Ovary (tissue), 9 donors: ENCODE data around the gene B3GNT5. TPM values are rescaled to one million over a fixed set of nuclear protein-coding genes. Genes with fewer than 3 reads are reported as not detected.

Experiments used
- DNase-seq, 5 donors: peaks; one replicate each; pipeline ENCODE4 v3.0.0-alpha.2; 2019 to 2020
- H3K27ac ChIP-seq, 2 donors: fragments of 200-600 bp; one replicate each; pipeline versions ENCODE4 v1.5.1 to v1.8.0; 2019 to 2022
- H3K27me3 ChIP-seq: fragments of 200-600 bp; one replicate; pipeline ENCODE4 v1.8.0; 2022
- H3K36me3 ChIP-seq: fragments of 200-600 bp; sonication (generic); one replicate; pipeline ENCODE4 v1.5.1; 2019
- H3K4me1 ChIP-seq: one replicate; pipeline ENCODE4 v1.8.1; 2013; ENCODE audit warnings: mild to moderate bottlenecking, moderate library complexity; ENCODE audit not compliant: insufficient read depth
- H3K4me3 ChIP-seq: fragments of 200-600 bp; sonication (generic); one replicate; pipeline ENCODE4 v1.5.1; 2017
- H3K9me3 ChIP-seq, 2 donors: fragments of 200-600 bp in 1 of 2; sonication (generic) in 1 of 2; one replicate each; pipeline versions ENCODE4 v1.5.1 to v1.8.1; 2013 to 2019; ENCODE audit warnings: mild to moderate bottlenecking in 1 of 2, moderate library complexity in 1 of 2
- CTCF ChIP-seq, 3 donors: fragments of 450-650 bp in 2 of 3; fragments of 200-600 bp in 1 of 3; IDR thresholded peaks; one replicate each; pipeline versions ENCODE4 v1.5.1 to v1.8.0; 2016 to 2022; ENCODE audit warnings: antibody characterized with exemption in 3 of 3, mild to moderate bottlenecking in 1 of 3
- EP300 ChIP-seq: sonication (generic); formaldehyde crosslinking; IDR thresholded peaks from one replicate; pipeline ENCODE4 v1.6.1; 2017; ENCODE audit warnings: antibody characterized with exemption
- POLR2A ChIP-seq: fragments of 450-650 bp; IDR thresholded peaks from one replicate; pipeline ENCODE4 v1.6.1; 2017; ENCODE audit warnings: antibody characterized with exemption, mild to moderate bottlenecking, moderate library complexity
- WGBS, 3 donors: extraction: QIAGEN DNeasy Blood & Tissue Kit in 1 of 3; methylation state at CpG; one replicate each; pipeline versions ENCODE4 v1.1.5 to v1.1.7; 2013 to 2017; 5-methylcytosine and 5-hydroxymethylcytosine counted together
- intact Hi-C, 4 donors: fragments of 100-400 bp; cut with DNase I; formaldehyde crosslinking; loops; one replicate each; pipeline versions ENCODE4 v1.11.0 to v1.15.1; 2022 to 2023
- polyA plus RNA-seq, 2 donors: library from polyadenylated mRNA; stranded (reverse); fragments of 200-250 nt in 1 of 2; fragments of 350-450 nt in 1 of 2; fragmentation: Illumina TruSeq in 1 of 2; extraction: RNeasy Lipid Tissue Mini Kit (QIAGEN cat#74804) in 1 of 2; gene quantifications; one replicate each; pipeline ENCODE4 v1.2.3, GENCODE V29; 2013 to 2014
- total RNA-seq, 7 donors: library from RNA; depleted of rRNA in 2 of 7; stranded (reverse); fragments of >200 nt in 2 of 7; fragmentation: NEBNext Ultra II Directional in 3 of 7; extraction: Animal tissue kit (Norgen Biotek cat#: 25700) in 3 of 7; gene quantifications; one replicate each; pipeline versions ENCODE4 v1.1.0 to v1.2.4, GENCODE V29; 2016 to 2023
- donor health status: DM: no; HTN: no; CAD: no; lungs with moderate emphysema.
- donor health status: DM: no; HTN: no; CAD: no.
- donor health status: Bipolar disorder and iron deficiency.
- donor health status: DM: yes; HTN: yes; CAD: no.
- donor health status: DM: no; HTN: no; CAD: no.
- donor health status: DM: yes; HTN: yes; CAD: no.

Gene B3GNT5
- total and polyA plus RNA-seq, 9 donors, result 4.1 to 12.9 (median 6.8) TPM

GRCh38 chr3:183309276-183309675, 56.2 kb downstream of the B3GNT5 start:
- WGBS, 3 donors, result 61 to 69% (median 64%) methylated on average over 5 of the region's 5 CpGs
- no peaks in the 10 kb centered on the region for H3K9me3 ChIP-seq
- H3K4me3 ChIP-seq, result no peak overlapping the region
- TF ChIP-seq EP300 (no peak), CTCF (IDR thresholded peaks at IDR 0.05) (no peak), POLR2A (no peak)
- H3K36me3 ChIP-seq, result no peaks in the 10 kb centered on the region
- H3K4me1 ChIP-seq, result no peaks in the 10 kb centered on the region
- intact Hi-C loops, result no loop called here
- H3K27me3 ChIP-seq, result no peaks in the 10 kb centered on the region
- DNase-seq, result no peak
- no peak overlapping the region for H3K27ac ChIP-seq

- H3K9me3 ChIP-seq, result no peaks in the 10 kb centered on the region
- intact Hi-C loops, result no loop called here
- H3K27me3 ChIP-seq, result no peaks in the 10 kb centered on the region
- TF ChIP-seq POLR2A (no peak), CTCF (IDR thresholded peaks at IDR 0.05) (no peak), EP300 (no peak)
- no peak overlapping the region for H3K4me3 ChIP-seq
- no peaks in the 10 kb centered on the region for H3K4me1 ChIP-seq
- no peak overlapping the region for H3K27ac ChIP-seq
- WGBS, 3 donors, result 90 to 95% (median 92%) methylated on average over 3 of the region's 3 CpGs
- DNase-seq, result no peak
- no peaks in the 10 kb centered on the region for H3K36me3 ChIP-seq
These were observed 57.9 kb downstream of the B3GNT5 start for GRCh38 chr3:183310936-183311335.

GRCh38 chr3:183312433-183312832, 59.4 kb downstream of the B3GNT5 start:
- Histone ChIP-seq H3K4me1 (no peaks in the 10 kb centered on the region), H3K36me3 (no peaks in the 10 kb centered on the region), H3K27me3 (no peaks in the 10 kb centered on the region), H3K4me3 (no peak overlapping the region), H3K27ac (no peak overlapping the region), H3K9me3 (no peaks in the 10 kb centered on the region)
- intact Hi-C loops, result no loop called here
- no peak for TF ChIP-seq CTCF (IDR thresholded peaks at IDR 0.05)
- no peak for TF ChIP-seq POLR2A
- no peak for TF ChIP-seq EP300
- DNase-seq, result no peak
- 68 to 72% (median 70%) methylated on average over 2 of the region's 2 CpGs for WGBS, 3 donors

- Histone ChIP-seq H3K27ac (no peak overlapping the region), H3K36me3 (no peaks in the 10 kb centered on the region), H3K27me3 (no peaks in the 10 kb centered on the region), H3K4me3 (no peak overlapping the region), H3K4me1 (no peaks in the 10 kb centered on the region), H3K9me3 (no peaks in the 10 kb centered on the region)
- intact Hi-C loops, result no loop called here
- TF ChIP-seq CTCF (IDR thresholded peaks at IDR 0.05), result no peak
- TF ChIP-seq EP300, result no peak
- TF ChIP-seq POLR2A, result no peak
- no peak for DNase-seq
- WGBS, 3 donors, result 88 to 94% (median 94%) methylated on average over 4 of the region's 4 CpGs
These were observed 60.3 kb downstream of the B3GNT5 start for GRCh38 chr3:183313351-183313750.

GRCh38 chr3:183313764-183314163, 60.7 kb downstream of the B3GNT5 start:
- no peak for DNase-seq
- Histone ChIP-seq H3K27me3 (no peaks in the 10 kb centered on the region), H3K27ac (no peak overlapping the region), H3K9me3 (no peaks in the 10 kb centered on the region), H3K4me1 (no peaks in the 10 kb centered on the region), H3K4me3 (no peak overlapping the region), H3K36me3 (no peaks in the 10 kb centered on the region)
- intact Hi-C loops, result no loop called here
- WGBS, 3 donors, result 78 to 84% (median 78%) methylated on average over 7 of the region's 7 CpGs
- no peak for TF ChIP-seq CTCF (IDR thresholded peaks at IDR 0.05)
- TF ChIP-seq EP300, result no peak
- no peak for TF ChIP-seq POLR2A
